ENCODE measurements around the gene SDCCAG8. TPM values are rescaled to one million over a fixed set of nuclear protein-coding genes. Genes with fewer than 3 reads are reported as not detected.

The SDCCAG8 gene
- total and polyA plus RNA-seq, 4 donors: 25.4 to 96.7 (median 48.2) TPM

DNA sequence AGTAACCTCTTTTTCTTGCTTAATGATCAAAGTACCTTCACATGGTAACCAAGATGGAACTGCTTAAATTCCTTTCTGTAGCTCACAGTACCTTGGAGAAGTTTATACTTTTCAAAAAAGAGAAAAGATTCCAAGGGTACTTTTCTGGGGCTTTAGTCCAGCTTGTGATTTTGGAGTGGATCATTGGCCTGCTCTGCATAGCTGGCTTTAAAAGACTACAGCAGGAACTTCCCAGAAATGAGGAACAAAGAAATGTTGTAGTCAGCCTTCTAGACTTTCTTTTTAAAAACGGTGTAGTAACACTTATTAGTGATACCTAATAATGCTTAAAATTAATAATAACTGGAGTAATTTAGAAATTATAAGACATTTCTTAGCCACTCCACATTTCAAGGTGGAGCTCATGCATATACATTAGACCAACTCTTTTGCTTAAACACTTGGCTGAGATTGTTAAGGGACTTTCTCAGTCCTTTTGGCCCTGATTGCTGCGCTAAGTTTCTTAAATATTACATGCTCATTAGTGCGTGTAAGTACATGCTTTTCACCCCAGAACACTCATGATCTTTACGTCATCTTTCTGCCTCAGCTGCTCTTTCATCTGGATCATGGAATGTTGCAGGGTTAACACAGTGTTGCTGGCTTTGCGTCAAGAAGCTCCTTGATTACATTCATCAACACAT, 57.3 kb downstream of the SDCCAG8 start:
- no peak for ATAC-seq (ENCODE audit: insufficient read depth, low FRiP score)
- H3K36me3 ChIP-seq (ENCODE audit: control insufficient read depth in 4 of 4, insufficient read depth in 4 of 4, low read length in 4 of 4): peaks cover 7 to 17% (median 14%) of the 10 kb centered on the region in 4 donors
- TF ChIP-seq, protein P1, sequence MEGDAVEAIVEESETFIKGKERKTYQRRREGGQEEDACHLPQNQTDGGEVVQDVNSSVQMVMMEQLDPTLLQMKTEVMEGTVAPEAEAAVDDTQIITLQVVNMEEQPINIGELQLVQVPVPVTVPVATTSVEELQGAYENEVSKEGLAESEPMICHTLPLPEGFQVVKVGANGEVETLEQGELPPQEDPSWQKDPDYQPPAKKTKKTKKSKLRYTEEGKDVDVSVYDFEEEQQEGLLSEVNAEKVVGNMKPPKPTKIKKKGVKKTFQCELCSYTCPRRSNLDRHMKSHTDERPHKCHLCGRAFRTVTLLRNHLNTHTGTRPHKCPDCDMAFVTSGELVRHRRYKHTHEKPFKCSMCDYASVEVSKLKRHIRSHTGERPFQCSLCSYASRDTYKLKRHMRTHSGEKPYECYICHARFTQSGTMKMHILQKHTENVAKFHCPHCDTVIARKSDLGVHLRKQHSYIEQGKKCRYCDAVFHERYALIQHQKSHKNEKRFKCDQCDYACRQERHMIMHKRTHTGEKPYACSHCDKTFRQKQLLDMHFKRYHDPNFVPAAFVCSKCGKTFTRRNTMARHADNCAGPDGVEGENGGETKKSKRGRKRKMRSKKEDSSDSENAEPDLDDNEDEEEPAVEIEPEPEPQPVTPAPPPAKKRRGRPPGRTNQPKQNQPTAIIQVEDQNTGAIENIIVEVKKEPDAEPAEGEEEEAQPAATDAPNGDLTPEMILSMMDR (IDR thresholded peaks at IDR 0.05; ENCODE audit: control extremely low read depth, extremely low read depth): no peak
- no peak overlapping the region for H3K9ac ChIP-seq (ENCODE audit: insufficient read depth in 1 of 2, low read length in 2 of 2)
- H3K9me3 ChIP-seq (ENCODE audit: control insufficient read depth in 4 of 4, insufficient read depth in 3 of 4, low read length in 3 of 4): no peaks in the 10 kb centered on the region
- WGBS, 2 donors: 63 to 76% methylated on average over 5 of the region's 5 CpGs
- H3K27ac ChIP-seq (ENCODE audit: low read depth in 1 of 2, low read length in 1 of 2): no peak overlapping the region
- DNase-seq: no peak
- no peak overlapping the region for H3K4me3 ChIP-seq
- H3K27me3 ChIP-seq (ENCODE audit: control insufficient read depth in 3 of 3, insufficient read depth in 3 of 3, low read length in 2 of 3): no peaks in the 10 kb centered on the region
- peaks cover 0 to 13% (median 3%) of the 10 kb centered on the region in 5 donors for H3K4me1 ChIP-seq (ENCODE audit: control insufficient read depth in 5 of 5, insufficient read depth in 5 of 5, low read length in 5 of 5)

DNA sequence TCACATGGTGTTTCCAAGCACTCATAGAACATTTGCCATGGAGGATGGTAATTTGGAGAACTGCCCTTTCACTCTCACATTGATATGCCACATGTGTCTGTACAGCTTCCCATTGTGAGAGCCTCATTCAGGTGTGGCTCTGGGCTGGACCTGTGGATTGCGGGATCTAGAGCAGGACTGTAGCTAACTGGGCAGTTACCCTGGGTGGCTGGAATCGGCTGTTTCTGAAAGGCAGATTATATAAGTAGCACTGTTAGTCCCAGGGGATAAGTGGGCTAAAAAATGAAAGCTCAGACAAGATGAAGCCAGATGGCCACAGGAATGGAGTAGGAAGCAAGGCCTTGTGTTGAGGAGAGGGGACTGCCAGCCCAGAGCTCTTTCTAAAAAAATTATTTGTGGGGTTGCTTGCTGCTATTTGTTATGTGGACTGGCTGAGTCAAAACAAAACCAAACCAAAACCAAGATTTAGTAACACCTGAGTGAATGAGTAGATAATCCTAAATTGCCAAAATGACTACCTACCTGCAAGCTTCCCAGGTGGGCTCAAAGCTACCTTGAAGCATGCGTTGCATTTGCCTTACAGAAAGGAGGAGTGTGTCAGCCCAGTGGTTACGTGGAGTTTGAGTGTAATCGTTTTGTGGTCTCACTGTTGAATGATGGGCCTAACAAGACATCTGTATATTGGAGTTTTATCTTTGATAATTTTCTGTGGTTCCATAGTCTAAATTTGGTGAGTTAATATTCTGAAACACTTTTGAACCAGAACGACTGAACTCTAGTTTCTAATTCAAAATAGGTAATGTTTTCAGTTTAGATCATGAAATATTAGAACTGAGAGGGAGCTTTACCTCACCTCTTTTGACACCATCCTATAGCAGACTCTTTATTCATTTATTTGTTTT, 58.0 kb downstream of the SDCCAG8 start:
- Histone ChIP-seq H3K4me1 (ENCODE audit: control insufficient read depth in 5 of 5, insufficient read depth in 5 of 5, low read length in 5 of 5) (peaks cover 0 to 13% (median 3%) of the 10 kb centered on the region in 5 donors), H3K9ac (ENCODE audit: insufficient read depth in 1 of 2, low read length in 2 of 2) (no peak overlapping the region), H3K27ac (ENCODE audit: low read depth in 1 of 2, low read length in 1 of 2) (peak overlapping the region in 1 of 2 donors; percentile 1), H3K36me3 (ENCODE audit: control insufficient read depth in 4 of 4, insufficient read depth in 4 of 4, low read length in 4 of 4) (peaks cover 8 to 21% (median 12%) of the 10 kb centered on the region in 4 donors), H3K4me3 (no peak overlapping the region), H3K9me3 (ENCODE audit: control insufficient read depth in 4 of 4, insufficient read depth in 3 of 4, low read length in 3 of 4) (no peaks in the 10 kb centered on the region), H3K27me3 (ENCODE audit: control insufficient read depth in 3 of 3, insufficient read depth in 3 of 3, low read length in 2 of 3) (no peaks in the 10 kb centered on the region)
- no peak for DNase-seq
- 89 to 94% methylated on average over 6 of the region's 6 CpGs for WGBS, 2 donors
- no peak for ATAC-seq (ENCODE audit: insufficient read depth, low FRiP score)
- TF ChIP-seq, protein P1 (IDR thresholded peaks at IDR 0.05; ENCODE audit: control extremely low read depth, extremely low read depth): no peak

DNA sequence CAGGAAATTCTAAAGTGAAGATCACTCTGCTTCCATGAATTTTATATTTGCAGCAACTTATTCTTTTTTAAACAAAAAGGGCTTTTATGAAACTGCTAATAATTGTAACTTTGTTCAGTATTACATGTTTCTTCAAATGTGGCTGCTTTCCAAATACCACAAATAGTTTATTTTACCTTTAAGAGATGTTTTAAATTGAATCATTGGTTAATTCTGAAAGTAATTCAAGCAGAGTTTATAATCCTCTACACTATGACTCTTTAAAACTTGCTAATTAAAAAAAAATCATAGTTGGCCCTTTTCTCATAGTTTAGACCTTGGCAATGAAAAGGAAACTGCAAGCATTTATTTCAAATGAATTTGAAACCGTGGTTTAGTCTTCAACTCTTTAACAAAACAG, 59.6 kb downstream of the SDCCAG8 start:
- H3K27me3 ChIP-seq (ENCODE audit: control insufficient read depth in 3 of 3, insufficient read depth in 3 of 3, low read length in 2 of 3): no peaks in the 10 kb centered on the region
- 40 to 50% methylated on average over 1 of the region's 1 CpG for WGBS, 2 donors
- TF ChIP-seq, protein P1 (IDR thresholded peaks at IDR 0.05; ENCODE audit: control extremely low read depth, extremely low read depth): no peak
- no peak overlapping the region for H3K4me3 ChIP-seq
- H3K9ac ChIP-seq (ENCODE audit: insufficient read depth in 1 of 2, low read length in 2 of 2): no peak overlapping the region
- H3K27ac ChIP-seq (ENCODE audit: low read depth in 1 of 2, low read length in 1 of 2): no peak overlapping the region
- no peak for ATAC-seq (ENCODE audit: insufficient read depth, low FRiP score)
- DNase-seq: peak in 1 of 3 donors; percentile 6
- peaks cover 0 to 13% (median 3%) of the 10 kb centered on the region in 5 donors for H3K4me1 ChIP-seq (ENCODE audit: control insufficient read depth in 5 of 5, insufficient read depth in 5 of 5, low read length in 5 of 5)
- no peaks in the 10 kb centered on the region for H3K9me3 ChIP-seq (ENCODE audit: control insufficient read depth in 4 of 4, insufficient read depth in 3 of 4, low read length in 3 of 4)
- peaks cover 4 to 21% (median 10%) of the 10 kb centered on the region in 4 donors for H3K36me3 ChIP-seq (ENCODE audit: control insufficient read depth in 4 of 4, insufficient read depth in 4 of 4, low read length in 4 of 4)
